T-helper 1 cell (primary cell): ENCODE measurements around the gene SNX32.
A peak's percentile ranks its signal among the peaks of the same experiment; 100 is the strongest.

ENCODE experiments used
- DNase-seq, 5 donors: peaks; one replicate each; pipeline ENCODE4 v3.0.0-alpha.2; 2012 to 2020

Gene SNX32

DNA sequence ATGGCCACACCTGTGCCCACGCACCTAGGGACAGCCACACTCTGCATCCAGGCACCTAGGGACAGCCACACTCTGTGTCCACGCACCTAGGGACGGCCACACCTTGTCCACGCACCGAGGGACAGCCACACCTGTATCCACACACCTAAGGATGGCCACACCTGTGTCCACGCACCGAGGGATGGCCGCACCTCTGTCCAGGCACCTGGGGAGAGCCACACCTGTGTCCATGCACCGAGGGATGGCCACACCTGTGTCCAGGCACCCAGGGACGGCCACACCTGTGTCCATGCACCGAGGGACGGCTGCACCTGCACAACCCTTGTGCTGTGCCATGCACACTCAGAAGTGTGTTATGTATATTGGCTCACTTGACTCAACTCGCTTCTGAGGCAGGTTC is 36.1 kb upstream of the SNX32 start:
- no peak for DNase-seq

DNA sequence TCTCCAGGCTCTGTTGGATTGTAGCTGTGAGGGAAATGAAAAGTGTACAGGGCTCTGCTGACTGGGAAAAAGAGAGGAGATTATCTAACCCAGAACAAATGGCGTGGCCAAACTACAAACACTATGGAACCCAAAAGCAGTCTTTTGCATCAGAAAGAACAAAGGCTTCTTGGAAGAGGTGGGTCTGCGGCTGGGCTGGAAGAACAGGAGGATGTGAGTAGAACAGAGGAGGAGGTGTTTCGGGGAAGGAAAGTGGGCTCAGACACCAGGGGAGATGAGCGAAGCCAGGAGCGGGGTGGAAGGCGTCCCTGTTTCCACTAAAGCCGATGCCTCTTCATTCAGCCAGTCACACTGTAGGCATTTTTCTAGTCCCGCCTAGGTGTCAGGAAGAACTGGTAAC is 34.9 kb upstream of the SNX32 start:
- no peak for DNase-seq

DNA sequence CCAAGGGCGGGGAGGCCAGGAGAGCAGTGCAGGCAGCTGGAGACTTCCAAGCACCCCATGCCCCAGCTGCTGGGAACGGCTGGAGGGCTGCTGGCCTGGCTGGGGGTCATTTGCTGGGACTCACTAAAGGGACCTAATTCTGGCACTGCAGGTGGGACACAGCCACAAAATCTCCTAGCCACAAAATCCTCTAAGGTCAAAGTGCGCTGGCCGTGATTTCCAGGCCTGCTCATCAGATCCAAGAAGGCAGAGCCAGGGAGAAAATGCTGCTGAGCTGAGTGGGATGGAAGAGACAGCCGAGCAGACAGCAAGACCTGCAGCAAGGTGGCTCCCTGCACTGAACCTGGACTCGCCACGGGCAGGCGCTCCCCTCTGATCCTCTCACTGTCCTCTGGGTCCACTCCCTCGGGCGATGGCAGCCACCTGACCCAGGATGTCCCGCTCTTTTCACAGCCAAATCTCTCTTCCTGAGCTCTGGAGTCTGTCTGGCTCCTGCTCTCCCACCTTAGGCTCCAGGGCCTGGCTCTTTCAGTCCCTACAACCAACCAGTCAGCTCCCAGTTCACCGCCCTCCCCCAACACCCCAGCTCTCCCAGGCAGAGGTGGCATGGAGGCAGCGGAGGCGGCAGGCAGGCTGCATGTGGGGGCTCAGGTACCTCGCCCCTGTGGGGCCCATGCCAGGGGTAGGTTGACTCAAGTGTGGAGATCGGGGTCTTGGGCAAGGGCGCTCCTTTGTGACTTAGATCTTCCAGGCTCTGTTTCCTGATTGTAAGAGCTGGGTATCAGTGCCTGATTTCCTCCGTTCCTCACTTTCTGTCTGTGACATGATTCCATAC is 32.4 kb upstream of the SNX32 start:
- no peak for DNase-seq

DNA sequence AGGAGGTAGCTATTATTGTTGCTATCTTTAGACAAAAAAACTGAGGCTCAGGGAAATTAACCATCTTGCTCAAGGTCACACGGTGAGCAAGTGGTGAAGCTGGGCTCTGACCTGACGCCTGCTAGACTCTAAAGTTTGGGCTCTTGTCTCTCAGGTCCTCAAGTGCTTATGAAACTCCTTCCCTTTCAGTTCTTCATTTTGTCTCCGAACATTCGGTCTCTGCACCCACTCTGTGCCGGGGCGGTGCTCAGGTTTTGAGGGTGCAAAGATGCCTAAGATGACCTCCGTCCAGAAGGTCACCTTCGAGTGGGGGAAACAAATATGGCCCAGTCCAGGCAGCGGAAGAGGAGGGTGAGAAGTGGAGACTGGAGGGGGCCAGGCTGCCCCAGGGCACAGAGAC is 30.9 kb upstream of the SNX32 start:
- no peak for DNase-seq

DNA sequence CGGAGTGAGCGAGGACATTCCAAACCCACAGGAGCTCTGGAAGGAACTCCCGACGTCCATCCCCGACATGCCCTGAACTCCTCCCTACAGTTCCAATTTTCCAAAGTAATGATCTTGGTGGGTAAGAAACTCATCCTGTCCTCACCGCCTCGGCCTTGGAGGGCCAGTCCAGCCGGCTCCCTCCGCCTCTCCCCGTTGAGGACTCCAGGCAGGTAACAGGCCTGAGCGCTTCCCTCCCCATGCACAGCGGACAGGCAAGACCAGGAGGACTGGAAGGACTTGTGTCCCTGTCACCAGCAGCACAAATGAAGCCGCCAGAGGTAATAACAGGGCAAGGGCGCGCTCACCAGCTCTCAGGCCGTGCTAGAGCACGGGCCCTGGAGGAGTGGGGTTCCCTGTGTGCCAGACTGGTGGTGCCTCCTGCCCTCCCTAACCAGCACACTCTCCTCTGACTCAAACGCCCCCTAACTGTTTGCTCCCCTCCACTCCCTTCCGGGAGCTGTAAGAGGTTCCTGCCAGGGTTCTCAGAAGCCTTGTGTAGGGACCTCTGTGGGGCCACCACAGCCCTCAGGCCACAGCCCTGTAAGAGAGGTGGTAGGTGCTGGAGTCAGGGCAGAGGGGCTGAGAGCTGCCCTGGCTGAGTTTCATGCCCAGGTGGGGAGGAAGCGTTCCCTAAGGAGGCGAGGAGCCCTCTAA is 29.8 kb upstream of the SNX32 start:
- no peak for DNase-seq

DNA sequence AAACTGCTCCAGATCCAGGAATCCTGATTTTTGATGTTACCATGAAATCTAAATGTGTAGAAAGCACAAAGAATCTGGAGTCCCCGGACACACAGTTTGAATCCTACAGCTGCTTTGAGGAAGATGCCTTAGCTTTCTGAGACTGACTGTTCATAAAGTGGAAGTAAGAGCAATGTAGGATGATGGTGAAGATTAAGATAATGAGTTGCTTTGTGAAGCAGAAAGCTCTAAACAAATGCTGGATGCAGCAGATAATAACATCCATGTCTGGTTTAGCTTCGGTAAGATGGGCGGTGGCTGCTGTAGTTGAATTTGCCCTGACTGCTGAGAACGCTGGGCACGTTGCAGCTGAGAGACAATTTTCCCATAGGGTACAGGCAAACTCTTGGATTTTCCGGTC is 26.8 kb upstream of the SNX32 start:
- no peak for DNase-seq

DNA sequence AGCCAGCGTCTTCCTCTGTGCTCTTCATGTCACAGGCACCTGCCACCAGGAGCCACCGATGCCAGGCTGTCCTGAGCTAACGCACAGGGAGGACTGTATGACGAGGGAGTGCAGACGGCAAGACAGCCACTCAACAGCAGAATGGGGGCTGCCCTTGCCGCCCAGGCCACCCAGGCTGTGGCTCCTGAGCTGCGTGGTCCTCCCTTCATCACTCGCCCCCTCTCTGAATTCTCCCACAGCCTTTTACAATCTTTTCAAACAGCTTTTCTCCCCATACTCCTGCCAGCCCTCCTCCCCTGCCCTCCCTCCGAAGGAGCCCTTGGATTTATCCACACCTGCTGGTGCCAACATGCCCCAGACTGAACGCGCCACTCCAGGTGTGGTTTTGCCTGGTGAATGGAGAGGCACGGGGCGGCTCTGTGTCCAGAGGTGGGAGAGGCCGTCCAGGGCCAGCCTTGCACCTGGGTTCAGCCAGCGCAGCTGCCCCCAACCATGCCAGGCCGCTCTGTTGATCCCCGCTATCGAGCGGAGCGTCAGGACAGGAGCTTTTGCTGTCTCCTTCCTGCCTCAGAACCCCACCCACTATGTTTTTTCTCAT is 24.9 kb upstream of the SNX32 start:
- DNase-seq = no peak

DNA sequence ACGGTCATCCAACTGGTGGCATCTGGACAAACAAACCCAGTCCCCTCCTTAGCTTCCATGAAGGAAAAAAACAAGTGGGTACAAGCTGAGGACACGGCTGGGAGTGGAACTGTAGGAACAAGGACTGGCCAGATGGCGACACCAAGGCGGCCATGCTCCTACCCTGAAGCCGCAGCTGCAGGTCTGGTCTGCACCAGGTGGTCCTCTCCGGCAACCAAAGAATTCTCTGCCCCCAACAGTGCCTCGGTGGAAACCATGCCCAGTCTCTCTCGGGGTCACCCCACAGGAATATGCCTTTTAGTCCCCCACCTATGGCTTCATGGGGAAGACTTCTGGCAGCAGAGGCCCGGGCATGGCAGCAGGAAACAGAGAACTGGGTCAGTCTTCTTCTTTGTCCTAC is 24.3 kb upstream of the SNX32 start:
- DNase-seq = no peak

DNA sequence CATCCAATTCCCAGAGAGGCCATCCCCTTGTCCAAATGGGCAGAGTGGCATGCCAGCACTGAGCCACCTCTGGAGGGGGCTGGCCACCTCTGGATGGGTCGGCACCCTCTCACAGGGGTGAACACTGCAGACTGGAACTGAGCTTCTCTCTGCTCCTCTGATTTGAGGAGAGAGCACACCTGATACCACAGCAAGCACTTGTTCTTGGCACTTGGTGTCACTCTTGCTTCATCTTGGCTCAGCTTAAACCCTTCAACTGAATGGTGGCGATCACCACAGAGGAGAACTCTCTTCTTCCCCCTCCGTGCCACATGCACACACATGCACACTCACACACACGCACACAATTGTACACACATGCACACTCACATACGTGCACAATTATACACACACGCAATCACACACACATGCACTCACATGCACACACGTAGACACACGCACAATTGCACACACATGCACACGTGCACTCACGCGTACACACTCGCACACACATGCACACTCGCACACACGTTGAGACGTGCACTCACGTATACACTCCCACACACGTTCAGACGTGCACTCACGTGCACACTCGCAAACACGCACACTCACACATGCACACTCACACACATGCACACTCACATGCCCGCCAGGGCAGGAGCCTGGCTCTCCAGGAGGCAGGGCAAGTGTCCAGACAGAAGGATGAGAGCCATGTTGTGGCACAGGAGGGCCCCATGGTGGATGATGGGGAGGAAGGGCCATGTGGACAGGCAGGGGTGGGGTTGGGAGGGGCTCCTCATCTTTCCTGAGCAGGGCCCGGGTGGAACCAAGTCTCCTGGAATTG is 23.5 kb upstream of the SNX32 start:
- DNase-seq = no peak

DNA sequence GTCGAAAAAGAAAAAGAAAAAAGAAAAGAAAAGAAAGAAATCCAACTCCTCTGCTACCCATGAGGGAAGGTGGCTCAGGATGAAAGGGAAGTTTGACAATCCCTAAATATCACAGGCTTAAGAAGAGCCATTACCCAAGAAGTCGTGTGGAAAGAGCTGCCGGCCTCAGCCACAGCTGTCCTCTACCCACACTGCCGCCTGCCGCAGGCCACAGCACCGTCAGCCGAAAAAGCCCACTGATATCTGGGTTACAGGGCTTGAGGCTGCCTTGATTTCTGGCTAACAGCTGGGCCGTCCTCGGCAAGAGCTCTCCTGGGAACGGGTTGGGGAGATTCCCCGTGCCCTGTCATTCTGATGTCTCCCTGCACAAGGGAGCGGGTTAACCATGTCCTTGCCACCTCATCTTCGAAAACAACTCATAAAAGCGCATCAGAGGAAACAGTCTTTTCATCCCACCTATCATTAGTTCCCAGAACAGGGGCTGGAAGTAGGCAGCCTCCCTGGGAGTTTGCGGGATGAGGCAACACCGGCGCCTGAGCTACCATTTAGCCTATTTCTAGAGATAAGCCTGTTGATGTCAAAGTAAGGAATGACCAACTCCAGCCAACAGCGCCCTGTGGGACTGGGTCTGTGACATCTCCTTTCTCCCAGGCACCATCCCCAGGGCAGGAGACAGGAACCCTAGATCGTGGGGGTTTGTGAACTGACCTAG is 21.8 kb upstream of the SNX32 start:
- DNase-seq = no peak

DNA sequence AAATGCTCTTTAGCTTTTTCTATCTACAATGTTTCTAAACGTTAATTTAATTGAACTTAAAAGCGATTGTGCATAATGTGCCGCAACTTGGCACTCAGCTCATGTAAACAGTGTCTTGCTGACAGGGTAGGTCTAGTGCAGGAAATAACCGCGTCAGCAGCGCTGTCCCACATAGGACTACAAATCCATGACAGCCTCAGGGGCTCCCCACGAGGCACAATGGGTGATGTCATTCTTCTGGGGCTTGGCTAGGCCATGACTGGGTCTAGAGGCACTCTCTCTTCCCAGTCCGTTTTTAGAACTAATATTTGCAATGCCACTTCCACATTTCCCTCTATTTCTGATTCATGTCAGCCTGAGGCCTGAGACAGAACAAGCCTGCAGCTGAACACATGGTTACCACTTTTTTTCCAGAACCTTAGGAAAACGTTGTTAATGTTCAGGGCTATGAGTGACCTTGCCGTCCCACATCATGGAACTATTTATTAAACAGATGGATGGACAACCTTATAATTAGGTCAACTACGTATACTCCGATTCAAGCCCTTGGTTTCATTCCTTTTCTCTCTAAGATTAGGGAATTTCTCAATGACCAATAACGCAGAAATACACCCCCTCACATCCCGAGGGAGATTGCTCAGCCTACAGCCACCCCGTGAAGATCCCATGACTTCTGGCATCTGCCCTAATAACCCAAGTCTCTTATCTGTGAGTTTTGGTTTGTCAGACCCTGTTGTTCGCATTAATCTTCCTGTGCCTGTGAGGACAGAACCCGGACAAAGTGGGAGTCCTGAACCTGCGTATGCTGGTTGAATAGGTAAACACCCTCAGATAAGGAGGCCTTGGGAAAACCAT is 19.4 kb upstream of the SNX32 start:
- no peak for DNase-seq

DNA sequence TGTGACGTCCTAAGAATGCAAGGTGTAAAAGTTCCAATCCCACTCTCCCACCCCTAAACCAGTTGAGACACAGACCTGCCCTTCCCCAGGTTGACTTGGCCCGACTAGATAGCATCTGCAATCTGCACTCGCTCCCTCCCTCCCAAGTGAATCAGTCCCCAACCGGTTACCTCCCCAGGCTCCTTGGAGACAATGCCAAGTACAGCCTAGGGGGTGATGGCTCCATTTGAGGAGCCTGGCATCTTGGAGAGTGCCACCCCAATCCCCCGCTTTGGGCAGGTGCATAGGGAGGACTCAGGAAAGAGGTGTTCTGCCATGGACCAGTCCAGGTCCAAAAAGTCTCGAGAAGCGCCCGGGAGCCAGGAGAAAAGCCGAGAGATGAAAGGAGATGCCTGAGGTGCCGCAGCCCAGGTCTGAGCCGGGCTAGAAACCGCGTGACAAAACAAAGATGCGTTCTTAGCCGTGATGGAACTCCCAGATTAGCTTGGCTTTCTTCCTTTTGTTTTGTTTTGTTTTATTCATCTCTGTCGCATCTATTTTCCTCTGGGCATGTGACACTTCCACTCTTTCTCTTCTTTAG is 18.7 kb upstream of the SNX32 start:
- DNase-seq = no peak

DNA sequence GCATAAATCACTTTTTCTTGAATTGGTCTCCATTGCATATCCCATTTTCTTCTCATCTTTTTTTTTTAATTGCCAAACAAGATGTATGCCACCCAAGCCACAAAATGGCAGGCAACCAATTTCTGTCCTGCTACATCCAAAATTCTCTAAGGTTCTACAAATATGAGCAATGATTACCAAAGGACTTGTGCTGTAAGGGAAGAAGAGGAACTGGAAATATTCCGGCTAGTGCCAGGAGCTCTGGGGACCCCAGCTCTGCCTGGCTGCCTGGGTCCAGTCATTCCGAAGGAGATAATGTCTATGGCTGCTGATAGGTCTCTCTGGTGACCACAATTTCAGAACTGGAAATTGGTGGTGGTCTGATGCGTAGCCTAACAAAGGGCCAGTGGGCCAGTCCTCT is 17.1 kb upstream of the SNX32 start:
- no peak for DNase-seq

DNA sequence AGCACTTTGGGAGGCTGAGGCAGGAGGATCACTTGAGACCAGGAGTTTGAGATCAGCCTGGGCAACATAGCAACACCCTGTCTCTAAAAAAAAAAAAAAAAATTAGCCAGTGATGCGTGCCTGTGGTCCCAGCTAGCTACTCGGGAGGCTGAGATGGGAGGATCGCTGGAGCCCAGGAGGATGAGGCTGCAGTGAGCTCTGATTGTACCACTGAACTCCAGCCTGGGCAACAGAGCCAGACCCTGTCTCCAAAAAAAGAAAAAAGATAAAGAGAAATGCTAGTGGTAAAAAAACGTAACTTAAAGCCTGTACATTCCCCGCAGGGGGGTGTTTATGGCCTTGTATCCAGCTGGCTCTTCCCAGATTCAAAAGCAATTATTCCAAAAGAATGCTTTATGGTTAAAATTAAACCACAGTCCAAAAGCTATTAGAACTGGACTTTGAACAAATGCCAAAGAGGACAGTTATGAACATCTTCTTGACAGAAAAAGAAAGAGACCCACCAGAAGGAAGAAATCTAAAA is 16.4 kb upstream of the SNX32 start:
- no peak for DNase-seq

DNA sequence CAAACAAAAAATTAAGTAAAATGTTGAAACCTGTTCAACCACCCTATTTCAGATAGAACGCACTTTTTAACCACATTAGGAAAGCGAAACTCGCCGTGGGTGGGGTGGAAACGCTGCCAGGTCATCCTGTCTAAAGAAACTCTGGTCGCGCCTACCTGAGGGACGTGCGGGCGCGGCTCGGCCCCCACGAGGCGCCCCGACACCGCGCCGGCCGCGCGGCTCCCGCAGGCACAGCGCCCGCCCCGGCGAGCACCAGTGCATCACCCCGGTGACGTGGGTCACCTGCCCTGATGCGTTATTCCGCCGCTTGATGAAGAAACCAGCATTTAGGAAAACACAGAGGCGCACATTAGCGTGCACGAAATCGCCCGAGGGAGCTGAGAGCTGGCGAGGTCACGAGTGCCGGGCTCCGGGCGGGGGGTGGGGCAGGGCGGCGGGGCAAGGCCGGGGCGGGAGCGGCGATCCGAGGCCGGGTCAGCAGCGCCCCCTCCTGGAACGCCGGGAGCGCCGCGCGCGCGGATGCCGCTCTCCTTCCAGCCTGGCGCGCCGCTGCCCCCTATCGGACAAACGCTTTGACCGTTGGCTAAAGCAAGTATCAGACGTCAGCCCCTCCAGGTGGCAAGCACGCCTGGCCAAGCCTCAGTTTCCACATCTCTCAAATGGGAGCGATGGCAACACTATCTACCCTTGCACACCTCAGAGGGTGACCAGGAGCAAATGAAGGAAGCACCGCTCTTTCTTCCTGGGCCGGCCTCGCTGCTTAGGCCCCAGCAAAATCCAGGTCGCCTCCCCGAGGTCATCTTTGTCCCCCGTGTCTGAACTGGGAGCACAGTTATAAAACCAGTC is 15.7 kb upstream of the SNX32 start:
- peak; percentile 85 to 95 (median 91) for DNase-seq

DNA sequence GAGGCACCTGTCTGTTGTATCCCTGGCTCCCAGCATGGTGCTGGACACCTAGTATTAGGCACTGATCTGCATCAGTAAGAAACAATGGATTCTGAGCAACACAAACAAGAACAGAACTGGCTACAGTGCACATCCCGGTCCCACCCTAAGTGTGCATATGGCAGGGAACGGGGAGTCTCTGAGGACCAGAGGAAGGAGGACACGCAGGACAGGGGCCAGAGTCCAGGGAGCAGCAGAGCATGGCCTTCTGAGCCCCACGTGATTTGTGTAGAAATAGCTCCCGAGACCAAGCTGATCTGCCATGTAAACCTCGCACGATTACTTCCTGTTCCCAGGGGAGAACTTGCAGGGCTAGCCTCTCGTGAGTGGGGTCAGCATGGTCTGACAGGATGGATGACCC is 12.7 kb upstream of the SNX32 start:
- no peak for DNase-seq

DNA sequence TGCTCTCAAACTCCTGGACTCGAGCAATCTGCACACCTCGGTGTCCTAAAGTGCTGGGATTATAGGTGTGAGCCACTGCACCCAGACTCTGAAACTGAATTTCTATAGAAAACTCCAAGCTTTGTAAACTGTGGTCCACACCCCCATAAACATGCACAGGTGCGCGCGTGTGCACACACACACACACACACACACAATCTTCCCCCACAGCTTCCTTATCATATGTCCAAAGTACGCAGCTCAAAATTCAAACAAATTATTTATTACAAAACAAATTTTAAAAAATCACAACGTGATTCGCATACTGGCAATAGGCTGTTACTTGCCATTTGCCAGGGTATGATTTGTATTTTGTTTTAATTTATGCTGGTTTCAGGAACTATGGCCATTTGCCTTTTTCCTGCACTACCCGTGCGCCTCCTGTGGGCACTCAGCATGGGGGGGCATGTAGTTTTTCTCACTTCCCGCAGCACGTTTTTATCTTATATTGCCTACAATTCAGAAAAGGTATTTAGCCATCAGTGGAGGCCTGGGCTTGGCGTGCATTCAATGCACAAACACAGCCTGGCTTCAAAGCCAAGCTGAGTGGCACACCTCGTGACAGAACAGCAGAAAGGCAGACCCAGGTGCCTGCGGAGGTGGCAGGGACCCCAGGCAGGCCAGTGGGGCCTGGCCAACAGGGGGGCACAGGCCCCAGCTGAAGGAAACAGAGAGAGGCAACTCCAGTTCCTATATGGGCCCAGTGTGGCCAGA is 10.8 kb upstream of the SNX32 start:
- no peak for DNase-seq

DNA sequence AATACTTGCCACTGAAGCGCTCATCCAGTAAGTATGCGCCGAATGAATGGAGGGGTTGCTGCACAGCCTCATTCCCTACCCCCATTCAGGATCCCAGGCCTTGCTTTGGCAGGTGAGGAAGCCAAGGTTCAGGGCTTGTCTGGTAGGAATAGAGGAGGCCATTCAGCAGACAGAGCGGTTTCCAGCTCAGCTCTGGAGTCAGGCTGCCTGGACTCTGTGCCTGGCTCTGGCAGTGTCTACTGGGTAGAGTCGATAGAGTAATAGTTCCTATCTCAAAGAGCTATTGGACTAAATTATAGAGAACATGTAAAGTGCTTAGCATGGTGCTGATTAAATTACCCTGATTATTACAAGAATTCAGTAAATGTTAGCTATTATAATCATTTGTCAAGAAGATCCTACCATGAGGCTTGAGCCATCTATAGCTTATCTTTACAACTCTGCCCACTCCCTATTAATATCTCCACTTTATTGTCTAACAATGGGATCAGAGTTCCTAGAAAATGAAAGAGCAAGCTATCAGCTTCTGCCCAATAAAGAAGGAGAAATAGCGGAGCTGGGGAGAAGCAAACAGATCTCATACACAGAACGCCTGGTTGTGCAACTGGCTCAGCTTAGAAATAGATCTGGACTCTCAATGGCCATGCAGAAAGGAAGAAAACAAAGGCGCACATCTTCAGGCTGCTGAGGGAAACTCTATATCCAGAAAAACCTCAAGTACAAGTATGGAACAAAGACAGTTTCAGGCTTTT is 6.6 kb upstream of the SNX32 start:
- DNase-seq = no peak
